ENCODE data around the gene DAB2. TPM values are rescaled to one million over a fixed set of nuclear protein-coding genes. Genes with fewer than 3 reads are reported as not detected.
A peak's percentile ranks its signal among the peaks of the same experiment; 100 is the strongest.

Gene DAB2
- 10 to 100 TPM; 13.6 to 25.7 (median 19.2) TPM for total RNA-seq

GRCh38 chr5:39424736-39425637, at the start of gene DAB2:
DAB2 (minus strand) TSS chr5:39424980; CDS start chr5:39394320, 30,660 bp downstream.
- TF ChIP-seq POLR2A (IDR thresholded peaks at IDR 0.05): peak in 1 of 2 donors; percentile 80
- TF ChIP-seq, protein P1, sequence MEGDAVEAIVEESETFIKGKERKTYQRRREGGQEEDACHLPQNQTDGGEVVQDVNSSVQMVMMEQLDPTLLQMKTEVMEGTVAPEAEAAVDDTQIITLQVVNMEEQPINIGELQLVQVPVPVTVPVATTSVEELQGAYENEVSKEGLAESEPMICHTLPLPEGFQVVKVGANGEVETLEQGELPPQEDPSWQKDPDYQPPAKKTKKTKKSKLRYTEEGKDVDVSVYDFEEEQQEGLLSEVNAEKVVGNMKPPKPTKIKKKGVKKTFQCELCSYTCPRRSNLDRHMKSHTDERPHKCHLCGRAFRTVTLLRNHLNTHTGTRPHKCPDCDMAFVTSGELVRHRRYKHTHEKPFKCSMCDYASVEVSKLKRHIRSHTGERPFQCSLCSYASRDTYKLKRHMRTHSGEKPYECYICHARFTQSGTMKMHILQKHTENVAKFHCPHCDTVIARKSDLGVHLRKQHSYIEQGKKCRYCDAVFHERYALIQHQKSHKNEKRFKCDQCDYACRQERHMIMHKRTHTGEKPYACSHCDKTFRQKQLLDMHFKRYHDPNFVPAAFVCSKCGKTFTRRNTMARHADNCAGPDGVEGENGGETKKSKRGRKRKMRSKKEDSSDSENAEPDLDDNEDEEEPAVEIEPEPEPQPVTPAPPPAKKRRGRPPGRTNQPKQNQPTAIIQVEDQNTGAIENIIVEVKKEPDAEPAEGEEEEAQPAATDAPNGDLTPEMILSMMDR (IDR thresholded peaks at IDR 0.05): no peak
- peak within 1 kb of the TSS; percentile 33 for H3K4me3 ChIP-seq (ENCODE audit: low read depth, poor library complexity, severe bottlenecking)
- intact Hi-C loops (cut with DNase I; ENCODE audit: low total_unique reads): no loop called here
- 1 to 2% methylated on average over 53 of the region's 53 CpGs for WGBS, 2 donors
- DNase-seq (ENCODE audit: low spot score in 2 of 2): peak; percentile 88 to 96

- H3K4me3 ChIP-seq (ENCODE audit: low read depth, poor library complexity, severe bottlenecking): no peak overlapping the region
- 56 to 57% methylated on average over 3 of the region's 3 CpGs for WGBS, 2 donors
- no peak for DNase-seq (ENCODE audit: low spot score in 2 of 2)
- no peak for TF ChIP-seq POLR2A (IDR thresholded peaks at IDR 0.05)
- intact Hi-C loops (cut with DNase I; ENCODE audit: low total_unique reads): no loop called here
Observed at GRCh38 chr5:39473156-39473775, 48.5 kb upstream of the DAB2 start.

- no peak for DNase-seq (ENCODE audit: low spot score in 2 of 2)
- intact Hi-C loops (cut with DNase I; ENCODE audit: low total_unique reads): no loop called here
- TF ChIP-seq POLR2A (IDR thresholded peaks at IDR 0.05): no peak
- TF ChIP-seq, protein P1 (IDR thresholded peaks at IDR 0.05): no peak
- no peak overlapping the region for H3K4me3 ChIP-seq (ENCODE audit: low read depth, poor library complexity, severe bottlenecking)
- WGBS, 2 donors: 56% methylated on average over 3 of the region's 3 CpGs
Observed at GRCh38 chr5:39471836-39472508, 47.2 kb upstream of the DAB2 start.

DNA sequence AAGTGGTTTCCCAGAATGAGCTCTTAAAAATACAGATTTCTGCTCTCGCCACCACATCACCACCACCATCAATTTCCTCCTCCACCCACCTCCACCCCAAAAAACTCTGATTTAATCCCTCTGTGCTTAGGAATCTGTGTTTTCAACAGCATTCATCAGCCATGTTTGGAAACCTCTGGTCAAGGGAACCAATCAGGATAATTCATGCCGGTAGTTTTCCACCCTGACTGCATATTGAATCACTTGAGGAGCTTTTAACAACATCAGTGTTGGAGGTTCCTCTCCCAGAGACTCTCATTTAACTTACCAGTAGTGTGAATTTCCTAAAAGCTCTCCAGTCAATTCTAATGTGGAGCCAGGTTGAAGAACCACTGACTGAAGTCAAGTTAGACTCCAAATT, 46.0 kb upstream of the DAB2 start:
- no peak overlapping the region for H3K4me3 ChIP-seq (ENCODE audit: low read depth, poor library complexity, severe bottlenecking)
- 86% methylated on average over 2 of the region's 2 CpGs for WGBS, 2 donors
- intact Hi-C loops (cut with DNase I; ENCODE audit: low total_unique reads): no loop called here
- DNase-seq (ENCODE audit: low spot score in 2 of 2): no peak
- TF ChIP-seq, protein P1 (IDR thresholded peaks at IDR 0.05): no peak
- no peak for TF ChIP-seq POLR2A (IDR thresholded peaks at IDR 0.05)

GRCh38 chr5:39469777-39470415, 45.1 kb upstream of the DAB2 start:
- 72 to 79% methylated on average over 6 of the region's 6 CpGs for WGBS, 2 donors
- no peak for DNase-seq (ENCODE audit: low spot score in 2 of 2)
- no peak for TF ChIP-seq POLR2A (IDR thresholded peaks at IDR 0.05)
- TF ChIP-seq, protein P1 (IDR thresholded peaks at IDR 0.05): no peak
- intact Hi-C loops (cut with DNase I; ENCODE audit: low total_unique reads): no loop called here
- H3K4me3 ChIP-seq (ENCODE audit: low read depth, poor library complexity, severe bottlenecking): no peak overlapping the region

All from lower leg skin (tissue), 4 donors.